AG04449 (cell line): ENCODE measurements around the gene CCDC50.
A peak's percentile ranks its signal among the peaks of the same experiment; 100 is the strongest.

Experiments
- CTCF ChIA-PET: fragments of 350-600 bp; formaldehyde crosslinking; extraction: SDS; loops from one replicate; lab custom pipeline; 2021; ENCODE audit warnings: antibody characterized with exemption; lab: Yijun Ruan, JAX
- POLR2A ChIA-PET: fragments of 400-600, 350-600 bp; formaldehyde crosslinking; extraction: SDS; loops from one replicate; lab custom pipeline; 2020; ENCODE audit warnings: antibody characterized with exemption, inconsistent platforms; lab: Yijun Ruan, JAX
- DNase-seq: peaks from one replicate; pipeline ENCODE4 v3.0.0-alpha.2; 2010; ENCODE audit warnings: low read depth, low spot score
- H3K4me3 ChIP-seq: 2 replicates; pipeline ENCODE4 v1.5.1; 2011; ENCODE audit warnings: low read depth, mild to moderate bottlenecking, control low read depth, low read length
- CTCF ChIP-seq: IDR thresholded peaks from one replicate; pipeline ENCODE4 v1.5.1; 2011; ENCODE audit warnings: mild to moderate bottlenecking, moderate library complexity, low read length, control low read depth, inconsistent platforms; ENCODE audit not compliant: insufficient read depth; ENCODE audit errors: missing control alignments

The CCDC50 gene

GRCh38 chr3:191380001-191380400 is 50.8 kb downstream of the CCDC50 start:
- DNase-seq: no peak
- no peak overlapping the region for H3K4me3 ChIP-seq
- POLR2A ChIA-PET: no interaction called here
- no peak for TF ChIP-seq CTCF
- CTCF ChIA-PET: interaction anchor here (1.1 kb wide), 1 partner anchor 12 kb away, joined by 3 read pairs; no protein-coding TSS in a partner anchor

GRCh38 chr3:191381303-191381702 is 52.1 kb downstream of the CCDC50 start:
- ChIA-PET CTCF (no interaction called here), POLR2A (no interaction called here)
- no peak for TF ChIP-seq CTCF
- no peak overlapping the region for H3K4me3 ChIP-seq
- DNase-seq: no peak

GRCh38 chr3:191382661-191383060 is 53.5 kb downstream of the CCDC50 start:
- no peak overlapping the region for H3K4me3 ChIP-seq
- ChIA-PET POLR2A (no interaction called here), CTCF (interaction anchor here (1.0 to 1.9 kb wide), 4 partner anchors 40 to 1062 kb away, joined by 3 to 5 read pairs (median 4); no protein-coding TSS in a partner anchor)
- TF ChIP-seq CTCF: no peak
- DNase-seq: no peak

- ChIA-PET CTCF (interaction anchor here (1.1 to 1.9 kb wide), 3 partner anchors 84 to 1062 kb away, joined by 3 to 5 read pairs (median 4); no protein-coding TSS in a partner anchor), POLR2A (no interaction called here)
- DNase-seq: peak; percentile 40
These were observed 53.9 kb downstream of the CCDC50 start for GRCh38 chr3:191383124-191383523.

GRCh38 chr3:191385101-191385500 is 55.9 kb downstream of the CCDC50 start:
- ChIA-PET CTCF (no interaction called here), POLR2A (no interaction called here)
- no peak for TF ChIP-seq CTCF

More at GRCh38 chr3:191383124-191383523, 53.9 kb downstream of the CCDC50 start:
- no peak overlapping the region for H3K4me3 ChIP-seq
- TF ChIP-seq CTCF: no peak

GRCh38 chr3:191387441-191388077 is 58.4 kb downstream of the CCDC50 start:
- ChIA-PET CTCF (no interaction called here), POLR2A (no interaction called here)
- no peak overlapping the region for H3K4me3 ChIP-seq
- no peak for DNase-seq
- TF ChIP-seq CTCF: no peak

More at GRCh38 chr3:191385101-191385500, 55.9 kb downstream of the CCDC50 start:
- no peak for DNase-seq
- no peak overlapping the region for H3K4me3 ChIP-seq
